NOMO-1 treated with dmso at 0.1 percent for 144 hours (cell line): ENCODE results near the gene BNIP3.
"Not testable (repeated sequence)": the region's sequence is repeated elsewhere in the genome, so short reads cannot be mapped to it uniquely, and the experiment has no call there.

Source experiments
- DNase-seq: peaks from one replicate; lab custom pipeline; 2025; ENCODE audit not compliant: unreplicated experiment; lab: John Stamatoyannopoulos, UW

BNIP3 gene

GRCh38 chr10:131930586-131931330 lies 51.0 kb downstream of the BNIP3 start:
- no peak for DNase-seq

- no peak for DNase-seq
These were observed 51.6 kb downstream of the BNIP3 start for GRCh38 chr10:131930150-131930549.

GRCh38 chr10:131929122-131929845 lies 52.4 kb downstream of the BNIP3 start:
- DNase-seq = no peak

- DNase-seq = no peak
These were observed 53.3 kb downstream of the BNIP3 start for GRCh38 chr10:131928248-131929095.

- DNase-seq = no peak
These were observed 54.8 kb downstream of the BNIP3 start for GRCh38 chr10:131926743-131927595.

GRCh38 chr10:131926253-131926652 lies 55.5 kb downstream of the BNIP3 start:
- DNase-seq = no peak

- DNase-seq = no peak
These were observed 56.0 kb downstream of the BNIP3 start for GRCh38 chr10:131925716-131926115.

- DNase-seq = no peak
These were observed 56.6 kb downstream of the BNIP3 start for GRCh38 chr10:131925011-131925649.

- DNase-seq = no peak
These were observed 58.5 kb downstream of the BNIP3 start for GRCh38 chr10:131923038-131923756.

- DNase-seq = no peak
These were observed 60.5 kb downstream of the BNIP3 start for GRCh38 chr10:131921184-131921583.

GRCh38 chr10:131920693-131921092 lies 61.0 kb downstream of the BNIP3 start:
- DNase-seq = no peak

- DNase-seq = no peak
These were observed 61.6 kb downstream of the BNIP3 start for GRCh38 chr10:131920151-131920550.

- not testable (repeated sequence) for DNase-seq
These were observed 62.3 kb downstream of the BNIP3 start for GRCh38 chr10:131919461-131919860.
